NT2/D1 (cell line): ENCODE measurements around the gene CTNNA2.
"Not testable (repeated sequence)": the region's sequence is repeated elsewhere in the genome, so short reads cannot be mapped to it uniquely, and the experiment has no call there.

Experiments
- DNase-seq: peaks from one replicate; pipeline ENCODE4 v3.0.0-alpha.2; 2011; ENCODE audit warnings: low read depth, low spot score
- H3K27me3 ChIP-seq: 2 replicates; pipeline ENCODE4 v1.6.0; 2011; ENCODE audit warnings: mild to moderate bottlenecking; ENCODE audit not compliant: insufficient read length, insufficient read depth
- H3K36me3 ChIP-seq: 2 replicates; pipeline ENCODE4 v1.6.1; 2011; ENCODE audit warnings: mild to moderate bottlenecking, low read length, mixed read lengths; ENCODE audit not compliant: insufficient read depth, insufficient read length
- H3K4me1 ChIP-seq: 2 replicates; pipeline ENCODE4 v1.5.1; 2011; ENCODE audit not compliant: insufficient read depth, insufficient read length
- H3K4me3 ChIP-seq: 2 replicates; pipeline ENCODE4 v1.5.1; 2011; ENCODE audit warnings: low read depth; ENCODE audit not compliant: insufficient read length
- H3K9ac ChIP-seq: 2 replicates; pipeline ENCODE4 v1.6.0; 2011; ENCODE audit warnings: low read depth; ENCODE audit not compliant: insufficient read length
- H3K9me3 ChIP-seq: 2 replicates; pipeline ENCODE4 v1.5.1; 2011; ENCODE audit warnings: mild to moderate bottlenecking, low read length; ENCODE audit not compliant: insufficient read depth
- SUZ12 ChIP-seq: IDR thresholded peaks from 2 replicates; pipeline ENCODE4 v1.6.1; 2011; ENCODE audit not compliant: insufficient read length, insufficient read depth; ENCODE audit errors: extremely low read depth
- YY1 ChIP-seq: IDR thresholded peaks from 2 replicates; pipeline ENCODE4 v1.6.1; 2011; ENCODE audit not compliant: insufficient read length, insufficient read depth
- ZNF274 ChIP-seq: IDR thresholded peaks from 2 replicates; pipeline ENCODE4 v1.6.1; 2011; ENCODE audit warnings: mild to moderate bottlenecking, low read depth, low read length

Gene CTNNA2

GRCh38 chr2:80199504-80199903 lies 686.7 kb downstream of the CTNNA2 start:
- Histone ChIP-seq H3K9me3 (peaks cover 9% of the 10 kb centered on the region; the same call in 1 of the 2 replicates), H3K36me3 (no peaks in the 10 kb centered on the region), H3K4me1 (no peaks in the 10 kb centered on the region), H3K27me3 (no peaks in the 10 kb centered on the region), H3K9ac (no peak overlapping the region), H3K4me3 (no peak overlapping the region)
- DNase-seq, result no peak
- TF ChIP-seq SUZ12 (no peak), YY1 (no peak), ZNF274 (no peak)

- H3K9me3 ChIP-seq, H3K4me3 ChIP-seq, H3K9ac ChIP-seq, H3K27me3 ChIP-seq, H3K4me1 ChIP-seq, H3K36me3 ChIP-seq, DNase-seq: not testable (repeated sequence)
Observed at GRCh38 chr2:80203929-80204328, 691.1 kb downstream of the CTNNA2 start.

- Histone ChIP-seq H3K27me3 (no peaks in the 10 kb centered on the region), H3K9me3 (peaks cover 9% of the 10 kb centered on the region; the same call in 1 of the 2 replicates), H3K9ac (no peak overlapping the region), H3K4me1 (no peaks in the 10 kb centered on the region), H3K36me3 (no peaks in the 10 kb centered on the region), H3K4me3 (no peak overlapping the region)
- TF ChIP-seq YY1 (no peak), ZNF274 (no peak), SUZ12 (no peak)
- DNase-seq, result no peak
Observed at GRCh38 chr2:80205498-80205897, 692.6 kb downstream of the CTNNA2 start.

- Histone ChIP-seq H3K36me3 (no peaks in the 10 kb centered on the region), H3K9ac (no peak overlapping the region), H3K4me3 (no peak overlapping the region), H3K4me1 (no peaks in the 10 kb centered on the region), H3K27me3 (no peaks in the 10 kb centered on the region), H3K9me3 (no peaks in the 10 kb centered on the region)
- DNase-seq, result no peak
- TF ChIP-seq YY1 (no peak), SUZ12 (no peak), ZNF274 (no peak)
Observed at GRCh38 chr2:80209458-80209857, 696.6 kb downstream of the CTNNA2 start.

GRCh38 chr2:80217446-80217845 lies 704.6 kb downstream of the CTNNA2 start:
- H3K4me1 ChIP-seq, result no peaks in the 10 kb centered on the region
- H3K9me3 ChIP-seq, result peaks cover 7% of the 10 kb centered on the region; the same call in 1 of the 2 replicates
- H3K4me3 ChIP-seq, result no peak overlapping the region
- H3K27me3 ChIP-seq, result no peaks in the 10 kb centered on the region
- no peaks in the 10 kb centered on the region for H3K36me3 ChIP-seq
- no peak for DNase-seq
- no peak for TF ChIP-seq ZNF274
- TF ChIP-seq SUZ12, result no peak
- no peak for TF ChIP-seq YY1
- H3K9ac ChIP-seq, result no peak overlapping the region

GRCh38 chr2:80222644-80223043 lies 709.8 kb downstream of the CTNNA2 start:
- Histone ChIP-seq H3K4me3 (no peak overlapping the region), H3K4me1 (no peaks in the 10 kb centered on the region), H3K9ac (no peak overlapping the region), H3K27me3 (no peaks in the 10 kb centered on the region), H3K36me3 (no peaks in the 10 kb centered on the region), H3K9me3 (no peaks in the 10 kb centered on the region)
- no peak for TF ChIP-seq YY1
- DNase-seq, result no peak

- no peak overlapping the region for H3K9ac ChIP-seq
- no peaks in the 10 kb centered on the region for H3K4me1 ChIP-seq
- no peaks in the 10 kb centered on the region for H3K27me3 ChIP-seq
- no peak for TF ChIP-seq ZNF274
- no peak for TF ChIP-seq SUZ12
- TF ChIP-seq YY1, result no peak
- H3K9me3 ChIP-seq, result no peaks in the 10 kb centered on the region; the same call in 1 of the 2 replicates
- no peaks in the 10 kb centered on the region for H3K36me3 ChIP-seq
- peak; percentile 61 for DNase-seq
- H3K4me3 ChIP-seq, result no peak overlapping the region
Observed at GRCh38 chr2:80231421-80231820, 718.6 kb downstream of the CTNNA2 start.

GRCh38 chr2:80233333-80233732 lies 720.5 kb downstream of the CTNNA2 start:
- no peaks in the 10 kb centered on the region for H3K36me3 ChIP-seq
- no peaks in the 10 kb centered on the region for H3K27me3 ChIP-seq
- no peak overlapping the region for H3K9ac ChIP-seq
- no peak for DNase-seq
- H3K4me3 ChIP-seq, result no peak overlapping the region
- H3K4me1 ChIP-seq, result no peaks in the 10 kb centered on the region
- TF ChIP-seq SUZ12, result no peak
- no peak for TF ChIP-seq ZNF274
- no peak for TF ChIP-seq YY1
- H3K9me3 ChIP-seq, result no peaks in the 10 kb centered on the region; the same call in 1 of the 2 replicates
